ENCODE measurements around the gene SCUBE1. TPM values are rescaled to one million over a fixed set of nuclear protein-coding genes. Genes with fewer than 3 reads are reported as not detected.

SCUBE1 gene
- total RNA-seq, 1 donor = 1.3 TPM

DNA sequence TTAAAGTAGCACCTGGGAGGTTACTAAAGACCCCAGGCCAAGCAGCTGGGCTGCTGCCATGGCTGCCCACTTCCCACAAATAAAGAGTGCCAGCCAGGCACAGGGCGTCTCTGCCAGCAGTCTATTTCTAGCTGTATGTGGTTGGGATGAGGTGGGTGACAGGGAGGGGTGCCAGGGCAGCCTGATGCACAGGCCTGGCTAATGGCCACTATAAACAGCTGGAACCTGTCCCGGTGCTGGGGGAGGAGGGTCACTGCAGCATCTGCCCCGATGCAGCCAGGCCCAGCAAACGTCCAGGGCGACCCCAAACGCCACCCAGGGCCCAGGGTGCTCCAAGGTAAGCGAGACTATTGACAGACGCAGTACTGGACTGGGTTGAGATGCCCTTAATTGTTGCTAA is 37.4 kb downstream of the SCUBE1 start:
- no peak for DNase-seq (ENCODE audit: low read depth in 2 of 3, low spot score in 2 of 3)

DNA sequence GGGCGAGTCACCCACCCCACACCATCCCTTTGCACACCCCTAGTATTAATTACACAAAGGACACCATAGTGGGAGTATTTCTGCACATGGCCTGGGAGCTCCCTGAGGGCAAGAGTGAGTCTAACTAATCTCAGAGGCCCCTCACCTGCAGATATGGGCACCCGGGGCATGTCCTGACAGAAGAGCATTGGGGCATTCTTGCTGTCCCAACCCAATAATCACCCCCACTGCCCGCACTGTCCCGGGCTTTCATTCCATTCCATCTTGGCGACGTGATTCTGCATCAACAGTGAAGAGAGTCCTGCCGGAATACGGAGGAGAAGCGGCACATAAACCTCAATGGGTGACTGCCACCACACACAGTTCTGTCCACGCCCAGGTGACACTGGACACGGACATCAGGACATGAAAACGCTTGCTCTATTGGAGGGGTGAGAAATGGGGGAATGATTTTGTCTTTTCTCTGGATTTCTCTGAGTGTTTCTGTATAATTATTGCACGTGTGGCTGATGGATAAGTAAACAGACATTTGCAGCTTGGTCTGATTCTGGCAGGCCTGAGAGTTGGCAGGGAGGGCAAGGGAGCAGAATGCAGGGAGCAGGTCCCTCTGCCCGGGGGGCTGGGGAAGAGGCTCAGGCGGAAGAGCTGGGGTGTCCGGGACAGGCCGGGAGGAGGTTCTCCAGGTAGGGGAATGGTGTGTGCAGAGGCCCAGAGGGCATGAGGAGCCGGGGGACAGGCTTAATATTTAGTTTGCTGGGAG is 38.2 kb downstream of the SCUBE1 start:
- DNase-seq (ENCODE audit: low read depth in 2 of 3, low spot score in 2 of 3) = no peak

DNA sequence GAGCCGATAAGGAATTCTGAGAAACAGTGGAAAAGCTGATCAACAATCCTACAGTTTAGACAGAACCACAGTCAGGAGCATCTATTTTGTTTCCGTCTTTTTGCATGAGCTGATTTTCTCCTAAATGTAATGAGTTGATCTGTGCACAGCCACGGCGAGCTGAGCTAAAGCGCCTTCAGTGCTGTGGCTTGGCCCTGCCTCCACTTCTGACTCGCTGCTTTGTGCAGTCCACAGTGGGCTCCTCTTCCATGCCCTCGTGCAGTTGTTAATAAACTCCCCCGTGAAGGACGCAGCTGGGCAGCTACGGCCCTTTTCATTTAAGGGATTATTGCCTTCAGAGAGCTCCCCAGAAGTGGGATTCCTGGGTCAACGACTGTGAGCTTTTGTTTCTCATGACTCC is 39.4 kb downstream of the SCUBE1 start:
- DNase-seq (ENCODE audit: low read depth in 2 of 3, low spot score in 2 of 3) = no peak

- DNase-seq (ENCODE audit: low read depth in 2 of 3, low spot score in 2 of 3) = no peak
These were observed 40.0 kb downstream of the SCUBE1 start for GRCh38 chr22:43303166-43303565.

GRCh38 chr22:43302531-43303041 is 40.6 kb downstream of the SCUBE1 start:
- no peak for DNase-seq (ENCODE audit: low read depth in 2 of 3, low spot score in 2 of 3)

GRCh38 chr22:43301866-43302265 is 41.3 kb downstream of the SCUBE1 start:
- DNase-seq (ENCODE audit: low read depth in 2 of 3, low spot score in 2 of 3) = no peak

DNA sequence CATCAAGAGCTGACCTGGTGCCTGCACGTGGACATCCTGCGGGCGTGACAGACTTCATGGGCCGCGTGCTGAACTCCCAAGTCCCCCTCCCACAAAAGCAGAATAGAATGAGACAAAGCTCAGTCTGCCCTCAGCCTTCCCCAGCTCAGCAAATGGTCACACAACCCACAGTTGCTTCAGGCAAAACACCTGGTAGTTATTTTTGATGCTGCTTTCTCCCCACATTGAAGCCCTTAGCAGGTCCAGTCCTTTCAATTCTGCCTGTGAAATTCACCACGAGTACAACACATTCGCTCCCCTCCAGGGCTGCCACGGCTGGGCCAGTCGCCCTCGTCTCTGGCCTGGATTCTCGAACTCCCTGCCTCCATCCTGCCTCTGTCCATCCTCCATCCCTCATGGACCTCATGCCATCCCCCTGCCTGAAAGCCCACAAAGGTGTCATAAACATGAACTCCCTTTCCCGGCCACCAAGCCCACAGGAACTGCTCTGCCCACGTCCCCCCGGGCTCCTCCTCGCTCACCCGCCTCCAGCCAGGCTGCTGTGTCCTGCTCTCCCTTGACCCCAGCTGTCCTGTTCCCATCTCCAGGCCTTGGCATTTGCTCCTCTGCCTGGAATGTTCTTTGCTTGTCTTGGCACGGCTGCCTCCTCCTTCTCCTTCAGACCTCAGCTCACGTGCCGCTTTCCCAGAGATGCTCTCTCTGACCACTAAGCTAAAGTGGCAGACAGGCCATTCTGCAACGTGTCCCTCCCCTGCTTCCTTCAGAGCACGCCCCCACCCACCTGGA is 42.1 kb downstream of the SCUBE1 start:
- DNase-seq (ENCODE audit: low read depth in 2 of 3, low spot score in 2 of 3) = no peak

GRCh38 chr22:43299736-43300135 is 43.4 kb downstream of the SCUBE1 start:
- no peak for DNase-seq (ENCODE audit: low read depth in 2 of 3, low spot score in 2 of 3)

GRCh38 chr22:43298062-43298801 is 44.9 kb downstream of the SCUBE1 start:
- no peak for DNase-seq (ENCODE audit: low read depth in 2 of 3, low spot score in 2 of 3)

- DNase-seq (ENCODE audit: low read depth in 2 of 3, low spot score in 2 of 3) = no peak
These were observed 45.7 kb downstream of the SCUBE1 start for GRCh38 chr22:43297270-43298061.

DNA sequence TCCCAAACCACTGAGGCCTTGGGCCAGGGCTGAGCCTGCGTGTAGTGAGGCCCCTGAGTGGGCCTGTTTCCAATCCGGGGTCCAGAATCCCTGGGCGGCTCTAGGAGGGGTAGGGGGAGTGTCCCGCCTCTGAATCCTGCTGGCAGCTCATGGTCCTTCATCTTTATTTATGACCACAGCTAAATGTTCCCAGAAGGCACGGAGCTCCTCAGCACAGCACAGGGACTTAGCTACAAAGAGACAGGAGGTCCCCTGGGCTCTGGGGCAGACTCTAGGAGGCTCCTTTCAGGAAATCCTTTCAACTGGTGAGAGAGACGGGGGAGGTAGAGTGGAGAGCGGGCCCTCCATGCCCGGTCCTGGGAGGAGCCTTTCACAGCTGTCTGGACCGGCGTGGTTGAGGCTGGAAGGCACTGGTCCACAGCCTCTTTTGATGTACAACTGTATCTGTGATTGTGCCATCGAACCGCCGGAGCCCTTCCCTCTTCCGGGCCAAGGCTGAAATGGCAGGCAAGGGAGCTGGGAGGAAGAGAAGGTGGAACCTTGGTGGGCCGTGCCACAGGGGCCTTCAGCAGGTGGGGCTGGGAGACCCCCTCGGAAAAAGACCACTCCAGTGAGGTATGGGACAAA is 46.8 kb downstream of the SCUBE1 start:
- DNase-seq (ENCODE audit: low read depth in 2 of 3, low spot score in 2 of 3) = no peak

GRCh38 chr22:43295660-43296059 is 47.5 kb downstream of the SCUBE1 start:
- DNase-seq (ENCODE audit: low read depth in 2 of 3, low spot score in 2 of 3) = no peak

DNA sequence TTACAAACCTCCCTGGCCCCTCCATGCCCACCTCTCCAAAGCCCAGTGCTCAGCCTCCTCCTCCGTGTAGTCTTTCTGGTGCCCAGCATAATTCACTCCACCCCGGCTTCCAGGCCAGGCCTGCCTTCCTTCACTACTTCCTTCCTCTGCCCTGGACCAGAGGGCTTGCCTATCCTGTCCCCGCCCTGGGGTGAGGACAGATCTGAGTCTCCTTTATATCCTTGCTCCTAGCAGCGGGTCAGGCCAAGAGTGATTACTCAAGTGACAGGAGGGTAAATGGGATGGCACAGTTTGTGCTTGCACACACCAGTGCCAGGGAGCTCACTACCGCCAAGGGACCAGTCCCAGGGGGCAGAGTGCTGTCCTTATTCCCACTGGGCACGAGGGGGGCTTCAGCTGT is 48.0 kb downstream of the SCUBE1 start:
- no peak for DNase-seq (ENCODE audit: low read depth in 2 of 3, low spot score in 2 of 3)

- no peak for DNase-seq (ENCODE audit: low read depth in 2 of 3, low spot score in 2 of 3)
These were observed 49.3 kb downstream of the SCUBE1 start for GRCh38 chr22:43293655-43294392.

DNA sequence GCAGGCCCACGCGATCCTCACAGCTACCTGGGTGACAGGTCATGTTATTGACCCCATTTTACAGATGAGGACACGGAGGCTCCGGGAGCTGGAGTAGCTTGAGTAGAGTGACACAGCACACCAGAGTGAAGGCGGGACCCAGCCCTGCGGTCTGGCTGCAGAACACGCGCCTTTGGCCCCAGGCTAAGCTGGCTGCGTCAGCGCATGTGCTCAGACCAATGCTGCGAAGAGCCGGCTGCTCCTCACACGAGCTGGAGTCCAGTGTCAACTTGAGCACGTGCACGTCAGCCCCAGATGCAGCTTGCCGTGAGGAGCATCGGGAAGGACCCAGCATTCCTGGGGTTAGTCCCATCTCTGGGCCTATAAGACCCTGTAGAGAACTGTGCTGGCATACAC is 49.9 kb downstream of the SCUBE1 start:
- no peak for DNase-seq (ENCODE audit: low read depth in 2 of 3, low spot score in 2 of 3)

- DNase-seq (ENCODE audit: low read depth in 2 of 3, low spot score in 2 of 3) = no peak
These were observed 50.5 kb downstream of the SCUBE1 start for GRCh38 chr22:43292630-43293018.

DNA sequence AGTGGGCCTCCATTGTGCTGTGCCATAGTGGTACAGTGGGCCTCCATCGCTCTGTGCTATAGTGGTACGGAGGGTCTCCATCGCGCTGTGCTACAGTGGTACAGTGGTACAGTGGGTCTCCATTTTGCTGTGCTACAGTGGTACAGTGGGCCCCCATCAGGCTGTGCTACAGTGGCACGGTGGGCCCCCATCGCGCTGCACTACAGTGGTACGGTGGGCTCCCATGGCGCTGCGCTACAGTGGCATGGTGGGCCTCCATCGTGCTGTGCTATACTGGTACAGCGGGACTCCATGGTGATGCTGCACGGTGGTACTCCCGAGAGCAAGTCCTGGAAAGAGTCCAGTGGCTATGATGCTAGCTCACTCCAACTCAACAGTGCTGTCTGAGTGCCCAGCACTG is 51.8 kb downstream of the SCUBE1 start:
- no peak for DNase-seq (ENCODE audit: low read depth in 2 of 3, low spot score in 2 of 3)

DNA sequence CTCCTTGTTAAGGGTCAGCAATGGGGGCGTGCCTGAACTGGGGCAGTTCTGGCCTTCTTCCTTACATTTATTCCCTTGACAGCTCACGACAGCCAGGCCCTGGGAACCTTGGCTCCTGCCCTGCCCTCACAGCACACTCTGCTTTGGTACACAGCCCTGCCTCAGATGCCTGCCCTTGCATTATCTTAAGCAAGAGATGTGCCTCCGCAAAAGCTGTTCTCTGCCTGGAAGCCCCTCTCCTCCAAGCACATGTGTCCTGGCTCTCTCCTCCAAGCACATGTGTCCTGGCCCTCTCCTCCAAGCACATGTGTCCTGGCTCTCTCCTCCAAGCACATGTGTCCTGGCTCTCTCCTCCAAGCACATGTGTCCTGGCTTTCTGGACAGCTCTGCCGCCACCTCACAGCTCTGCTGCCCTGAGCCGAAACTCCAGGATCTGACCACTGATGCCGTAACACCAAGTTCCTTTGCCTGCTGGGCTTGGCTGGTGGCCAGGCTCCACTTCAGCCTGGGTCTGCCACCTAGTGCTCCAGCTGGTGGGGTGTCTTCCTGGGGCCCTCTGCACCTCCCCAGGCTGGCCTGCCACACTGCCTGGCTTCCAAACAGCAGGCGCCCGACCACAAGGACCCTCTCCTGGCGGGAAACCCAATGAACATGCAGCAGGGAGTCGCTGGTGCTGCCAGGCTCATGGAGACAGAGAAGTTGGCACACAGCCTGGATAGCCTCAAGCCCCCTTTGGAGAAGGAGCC is 53.0 kb downstream of the SCUBE1 start:
- DNase-seq (ENCODE audit: low read depth in 2 of 3, low spot score in 2 of 3) = peak in 2 of 3 donors; percentile 37 to 39

DNA sequence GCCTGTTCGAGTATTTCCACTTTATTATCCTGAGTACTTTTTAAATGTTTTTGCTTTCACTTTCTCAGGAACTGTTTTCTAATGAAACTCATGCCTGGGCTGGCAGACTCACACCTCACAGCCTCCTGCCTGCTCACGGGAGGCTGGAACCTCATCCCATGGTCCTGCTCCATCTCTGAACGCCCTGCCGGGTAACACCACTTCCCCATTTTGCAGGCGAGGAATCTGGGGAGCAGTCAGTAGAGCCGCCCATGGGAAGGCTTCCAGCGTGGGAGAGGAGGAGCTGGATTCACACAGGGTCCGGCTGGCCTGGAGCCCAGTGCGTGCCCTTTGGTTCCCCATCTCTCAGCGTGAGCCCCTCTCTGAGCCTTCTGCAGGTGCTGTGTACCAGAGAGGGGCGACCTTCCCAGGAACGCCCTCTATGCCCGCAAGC is 53.6 kb downstream of the SCUBE1 start:
- no peak for DNase-seq (ENCODE audit: low read depth in 2 of 3, low spot score in 2 of 3)
